GM12878 (cell line): ENCODE data around the gene RTF1. TPM values are rescaled to one million over a fixed set of nuclear protein-coding genes. Genes with fewer than 3 reads are reported as not detected.

ENCODE experiments used
- CBX5 ChIP-seq: sonication (generic); IDR thresholded peaks from 2 replicates; pipeline ENCODE4 v1.6.1; 2016; ENCODE audit warnings: low read depth, moderate library complexity, mild to moderate bottlenecking, inconsistent platforms
- KAT2A ChIP-seq: conservative IDR thresholded peaks from 2 replicates; pipeline ENCODE4 v1.6.1; 2011; ENCODE audit warnings: low read depth, low read length; ENCODE audit not compliant: control insufficient read depth
- MEF2B ChIP-seq: fragments of 450-650 bp; IDR thresholded peaks from 2 replicates; pipeline ENCODE4 v1.6.1; 2018; ENCODE audit warnings: mild to moderate bottlenecking, moderate library complexity; ENCODE audit not compliant: partially characterized antibody, poor library complexity, severe bottlenecking
- MTA2 ChIP-seq: fragments of 450-650 bp; IDR thresholded peaks from 2 replicates; pipeline ENCODE4 v1.6.1; 2016; ENCODE audit warnings: low read depth, mild to moderate bottlenecking, moderate library complexity
- NBN ChIP-seq: fragments of 450-650 bp; IDR thresholded peaks from 2 replicates; pipeline ENCODE4 v1.6.1; 2016
- PKNOX1 ChIP-seq: fragments of 450-650 bp; IDR thresholded peaks from 2 replicates; pipeline ENCODE4 v1.6.1; 2016; ENCODE audit warnings: mild to moderate bottlenecking
- SIN3A ChIP-seq: IDR thresholded peaks from 2 replicates; pipeline ENCODE4 v1.6.1; 2012; ENCODE audit warnings: low read depth, low read length, improper control_type of control experiment
- polyA plus RNA-seq, 11 experiments: library from polyadenylated mRNA; depleted of rRNA in 4 of 11; unstranded in 6 of 11; stranded (reverse) in 5 of 11; fragments of >200 nt; fragmentation: Nextera tagmentation in 4 of 11; fragmentation: Illumina TruSeq in 1 of 11; extraction: Ambion mirVana in 4 of 11; extraction: Trizol in 1 of 11; gene quantifications; 1 replicate in 1 of 11; 2 replicates in 10 of 11; pipeline versions ENCODE4 v1.2.1 to v1.2.3, GENCODE V29; 2011 to 2016; ENCODE audit warnings: inconsistent platforms in 2 of 11, missing spikeins in 2 of 11, low read depth in 1 of 11
- total RNA-seq, 4 experiments: library from RNA; depleted of rRNA in 3 of 4; stranded (reverse); fragments of >200 nt in 3 of 4; fragmentation: Illumina TruSeq in 1 of 4; extraction: Trizol in 1 of 4; gene quantifications; 2 replicates each; pipeline versions ENCODE4 v1.2.1 to v1.2.3, GENCODE V29; 2013 to 2021
- TF ChIP-seq, protein P1 (sequence below): fragments of 450-650 bp; IDR thresholded peaks from 2 replicates; pipeline ENCODE4 v1.6.1; 2017; ENCODE audit warnings: mild to moderate bottlenecking, moderate library complexity
- TF ChIP-seq, protein P2 (sequence below): IDR thresholded peaks from 2 replicates; pipeline ENCODE4 v1.6.1; 2011; ENCODE audit warnings: mild to moderate bottlenecking, low read depth, low read length, moderate library complexity; ENCODE audit not compliant: insufficient replicate concordance

The RTF1 gene
- total and polyA plus RNA-seq, 10 of the 15 experiments (the other 5 are each of a cell fraction or from before 2014, with no cell fraction given), result 7.2 to 67.9 (median 32.3) TPM

- TF ChIP-seq, protein P1, sequence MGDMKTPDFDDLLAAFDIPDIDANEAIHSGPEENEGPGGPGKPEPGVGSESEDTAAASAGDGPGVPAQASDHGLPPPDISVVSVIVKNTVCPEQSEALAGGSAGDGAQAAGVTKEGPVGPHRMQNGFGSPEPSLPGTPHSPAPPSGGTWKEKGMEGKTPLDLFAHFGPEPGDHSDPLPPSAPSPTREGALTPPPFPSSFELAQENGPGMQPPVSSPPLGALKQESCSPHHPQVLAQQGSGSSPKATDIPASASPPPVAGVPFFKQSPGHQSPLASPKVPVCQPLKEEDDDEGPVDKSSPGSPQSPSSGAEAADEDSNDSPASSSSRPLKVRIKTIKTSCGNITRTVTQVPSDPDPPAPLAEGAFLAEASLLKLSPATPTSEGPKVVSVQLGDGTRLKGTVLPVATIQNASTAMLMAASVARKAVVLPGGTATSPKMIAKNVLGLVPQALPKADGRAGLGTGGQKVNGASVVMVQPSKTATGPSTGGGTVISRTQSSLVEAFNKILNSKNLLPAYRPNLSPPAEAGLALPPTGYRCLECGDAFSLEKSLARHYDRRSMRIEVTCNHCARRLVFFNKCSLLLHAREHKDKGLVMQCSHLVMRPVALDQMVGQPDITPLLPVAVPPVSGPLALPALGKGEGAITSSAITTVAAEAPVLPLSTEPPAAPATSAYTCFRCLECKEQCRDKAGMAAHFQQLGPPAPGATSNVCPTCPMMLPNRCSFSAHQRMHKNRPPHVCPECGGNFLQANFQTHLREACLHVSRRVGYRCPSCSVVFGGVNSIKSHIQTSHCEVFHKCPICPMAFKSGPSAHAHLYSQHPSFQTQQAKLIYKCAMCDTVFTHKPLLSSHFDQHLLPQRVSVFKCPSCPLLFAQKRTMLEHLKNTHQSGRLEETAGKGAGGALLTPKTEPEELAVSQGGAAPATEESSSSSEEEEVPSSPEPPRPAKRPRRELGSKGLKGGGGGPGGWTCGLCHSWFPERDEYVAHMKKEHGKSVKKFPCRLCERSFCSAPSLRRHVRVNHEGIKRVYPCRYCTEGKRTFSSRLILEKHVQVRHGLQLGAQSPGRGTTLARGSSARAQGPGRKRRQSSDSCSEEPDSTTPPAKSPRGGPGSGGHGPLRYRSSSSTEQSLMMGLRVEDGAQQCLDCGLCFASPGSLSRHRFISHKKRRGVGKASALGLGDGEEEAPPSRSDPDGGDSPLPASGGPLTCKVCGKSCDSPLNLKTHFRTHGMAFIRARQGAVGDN, result no peak
- TF ChIP-seq, protein P2, sequence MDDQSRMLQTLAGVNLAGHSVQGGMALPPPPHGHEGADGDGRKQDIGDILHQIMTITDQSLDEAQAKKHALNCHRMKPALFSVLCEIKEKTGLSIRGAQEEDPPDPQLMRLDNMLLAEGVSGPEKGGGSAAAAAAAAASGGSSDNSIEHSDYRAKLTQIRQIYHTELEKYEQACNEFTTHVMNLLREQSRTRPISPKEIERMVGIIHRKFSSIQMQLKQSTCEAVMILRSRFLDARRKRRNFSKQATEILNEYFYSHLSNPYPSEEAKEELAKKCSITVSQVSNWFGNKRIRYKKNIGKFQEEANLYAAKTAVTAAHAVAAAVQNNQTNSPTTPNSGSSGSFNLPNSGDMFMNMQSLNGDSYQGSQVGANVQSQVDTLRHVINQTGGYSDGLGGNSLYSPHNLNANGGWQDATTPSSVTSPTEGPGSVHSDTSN, result no peak
- TF ChIP-seq MEF2B (no peak), NBN (no peak), KAT2A (no peak), MTA2 (no peak), CBX5 (no peak), SIN3A (no peak), PKNOX1 (no peak)
- TF ChIP-seq, all 136 proteins: peak for 0
Measured at GRCh38 chr15:41394924-41395323, 22.0 kb upstream of the RTF1 start (continued).
